Measurements from ENCODE around the gene MRPS34.

DNA sequence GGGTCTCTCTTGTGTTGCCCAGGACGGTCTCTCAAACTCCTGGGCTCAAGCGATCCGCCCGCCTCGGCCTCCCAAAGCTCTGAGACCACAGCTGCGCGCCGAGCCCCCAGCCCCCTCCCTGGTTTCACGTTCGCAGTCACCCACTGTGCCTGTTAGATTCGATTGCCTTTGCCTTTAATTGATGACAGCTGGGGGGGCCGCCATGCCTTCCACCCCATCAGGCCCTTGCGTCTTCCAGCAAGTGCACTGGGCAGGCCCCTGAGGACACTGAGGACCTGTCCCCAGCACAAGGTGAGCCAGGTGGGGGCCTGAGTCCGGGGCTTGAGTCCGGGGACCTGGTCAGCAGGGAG, 17.3 kb upstream of the MRPS34 start:
- TF ChIP-seq EZH2 (optimal IDR thresholded peaks at IDR 0.05; ENCODE audit: low read depth, low read length) (no peak), CTCF (IDR thresholded peaks at IDR 0.05; ENCODE audit: low read length) (no peak)
